ENCODE measurements around the gene SSX2.
"Not testable (repeated sequence)": the region's sequence is repeated elsewhere in the genome, so short reads cannot be mapped to it uniquely, and the experiment has no call there.

- not testable (repeated sequence) for TF ChIP-seq CTCF (IDR thresholded peaks at IDR 0.05 in 8 of 11, conservative IDR thresholded peaks at IDR 0.05 in 3 of 11); POLR2A (IDR thresholded peaks at IDR 0.05); POLR2AphosphoS5 (IDR thresholded peaks at IDR 0.05)
These were observed at the start of gene SSX2 for GRCh38 chrX:52707078-52707477.
